PFSK-1 (cell line): ENCODE measurements around the gene FOXK1.

Experiments
- FOXP2 ChIP-seq: optimal IDR thresholded peaks from 2 replicates; pipeline ENCODE3; 2011; ENCODE audit warnings: borderline replicate concordance, control low read depth, inconsistent platforms; ENCODE audit not compliant: insufficient read depth; ENCODE audit errors: extremely low read length, extremely low read depth
- POLR2AphosphoS5 ChIP-seq: IDR thresholded peaks from 2 replicates; pipeline ENCODE4 v1.6.1; 2012; ENCODE audit warnings: low read depth, mild to moderate bottlenecking, control low read depth, low read length, moderate library complexity
- REST ChIP-seq, 2 experiments: IDR thresholded peaks; 2 replicates each; pipeline versions ENCODE4 v1.6.1 to v1.8.0; 2011 to 2012; ENCODE audit warnings: low read depth in 2 of 2, low read length in 2 of 2, control low read depth in 1 of 2, inconsistent platforms in 1 of 2, mild to moderate bottlenecking in 1 of 2, moderate library complexity in 1 of 2; ENCODE audit not compliant: insufficient read depth in 1 of 2
- SIN3A ChIP-seq: IDR thresholded peaks from 2 replicates; pipeline ENCODE4 v1.6.1; 2012; ENCODE audit warnings: mild to moderate bottlenecking, low read length, moderate library complexity, borderline replicate concordance; ENCODE audit not compliant: insufficient read depth
- TAF1 ChIP-seq: IDR thresholded peaks from 2 replicates; pipeline ENCODE4 v1.6.1; 2012; ENCODE audit warnings: low read length, control low read depth, borderline replicate concordance; ENCODE audit not compliant: insufficient read depth

- TF ChIP-seq SIN3A (no peak), TAF1 (no peak), REST (IDR thresholded peaks at IDR 0.05; ENCODE audit: insufficient read depth in 1 of 2, low read depth in 2 of 2, low read length in 2 of 2) (no peak), POLR2AphosphoS5 (no peak), FOXP2 (no peak)
These were observed 105.4 kb downstream of the FOXK1 start for GRCh38 chr7:4787541-4787940.
